Stimulated activated naive CD4-positive, alpha-beta T cell treated with Interleukin-2 at 50 U/mL for 16 hours (primary cell): ENCODE measurements around the gene JAG1.

Source experiments
- DNase-seq: peaks from one replicate; lab custom pipeline; 2025; lab: John Stamatoyannopoulos, UW

Gene JAG1

GRCh38 chr20:10667560-10668167, 6.1 kb downstream of the JAG1 start:
- no peak for DNase-seq

- DNase-seq: no peak
Measured at GRCh38 chr20:10667077-10667401, 6.8 kb downstream of the JAG1 start.

- DNase-seq: no peak
Measured at GRCh38 chr20:10666221-10667076, 7.3 kb downstream of the JAG1 start.

GRCh38 chr20:10665791-10666190, 8.0 kb downstream of the JAG1 start:
- no peak for DNase-seq

GRCh38 chr20:10665027-10665561, 8.7 kb downstream of the JAG1 start:
- DNase-seq: no peak

GRCh38 chr20:10663756-10664155, 10.0 kb downstream of the JAG1 start:
- no peak for DNase-seq

GRCh38 chr20:10662661-10663458, 10.9 kb downstream of the JAG1 start:
- no peak for DNase-seq

GRCh38 chr20:10662151-10662550, 11.6 kb downstream of the JAG1 start:
- no peak for DNase-seq

GRCh38 chr20:10661261-10661660, 12.5 kb downstream of the JAG1 start:
- no peak for DNase-seq

- no peak for DNase-seq
Measured at GRCh38 chr20:10660661-10661060, 13.1 kb downstream of the JAG1 start.

- no peak for DNase-seq
Measured at GRCh38 chr20:10659651-10660601, 13.9 kb downstream of the JAG1 start.

- no peak for DNase-seq
Measured at GRCh38 chr20:10658876-10659632, 14.7 kb downstream of the JAG1 start.

GRCh38 chr20:10658051-10658823, 15.6 kb downstream of the JAG1 start:
- DNase-seq: no peak

GRCh38 chr20:10657453-10657852, 16.3 kb downstream of the JAG1 start:
- no peak for DNase-seq

- no peak for DNase-seq
Measured at GRCh38 chr20:10655720-10656669, 17.8 kb downstream of the JAG1 start.

GRCh38 chr20:10654630-10655029, 19.2 kb downstream of the JAG1 start:
- DNase-seq: no peak

- DNase-seq: no peak
Measured at GRCh38 chr20:10654250-10654610, 19.6 kb downstream of the JAG1 start.

- DNase-seq: no peak
Measured at GRCh38 chr20:10653599-10654249, 20.1 kb downstream of the JAG1 start.
